Trophoblast cell (in vitro differentiated cells and primary cell): ENCODE results near the gene DPP6.
"Not testable (repeated sequence)": the region's sequence is repeated elsewhere in the genome, so short reads cannot be mapped to it uniquely, and the experiment has no call there.

ENCODE experiments used
- DNase-seq, 2 donors: peaks; one replicate each; pipeline ENCODE4 v3.0.0-alpha.2; 2016
- H2AFZ ChIP-seq: 2 replicates; pipeline ENCODE4 v1.6.1; 2013; ENCODE audit warnings: low read length, moderate library complexity, mild to moderate bottlenecking; ENCODE audit not compliant: insufficient read depth, poor library complexity
- H2AK5ac ChIP-seq: 2 replicates; pipeline ENCODE4 v1.6.1; 2013; ENCODE audit warnings: mild to moderate bottlenecking, low read length
- H2BK120ac ChIP-seq: 2 replicates; pipeline ENCODE4 v1.6.1; 2013; ENCODE audit warnings: low read length, mild to moderate bottlenecking, moderate library complexity; ENCODE audit not compliant: insufficient read depth, poor library complexity
- H2BK12ac ChIP-seq: 2 replicates; pipeline ENCODE4 v1.6.1; 2013; ENCODE audit warnings: mild to moderate bottlenecking, low read length, moderate library complexity
- H2BK5ac ChIP-seq: 2 replicates; pipeline ENCODE4 v1.6.1; 2013; ENCODE audit warnings: low read length, low read depth, moderate library complexity, mild to moderate bottlenecking; ENCODE audit not compliant: poor library complexity
- H3K14ac ChIP-seq: 2 replicates; pipeline ENCODE4 v1.6.1; 2013; ENCODE audit warnings: mild to moderate bottlenecking, low read length
- H3K18ac ChIP-seq: 2 replicates; pipeline ENCODE4 v1.6.1; 2013; ENCODE audit warnings: mild to moderate bottlenecking, low read length
- H3K23ac ChIP-seq: 2 replicates; pipeline ENCODE4 v1.6.1; 2013; ENCODE audit warnings: low read length
- H3K27ac ChIP-seq: 2 replicates; pipeline ENCODE4 v1.5.1; 2013; ENCODE audit warnings: low read depth, mild to moderate bottlenecking, inconsistent platforms, low read length, moderate library complexity
- H3K27me3 ChIP-seq: 2 replicates; pipeline ENCODE4 v1.6.1; 2013; ENCODE audit warnings: inconsistent platforms, mild to moderate bottlenecking, low read length, moderate library complexity; ENCODE audit not compliant: insufficient read depth
- H3K36me3 ChIP-seq, 2 experiments: 1 replicate in 1 of 2; 2 replicates in 1 of 2; pipeline ENCODE4 v1.6.1; 2013; ENCODE audit warnings: low read length in 2 of 2, mild to moderate bottlenecking in 2 of 2, moderate library complexity in 1 of 2; ENCODE audit not compliant: insufficient read depth in 2 of 2, control insufficient read depth in 1 of 2
- H3K4ac ChIP-seq: 2 replicates; pipeline ENCODE4 v1.6.1; 2013; ENCODE audit warnings: low read depth, mild to moderate bottlenecking, low read length, moderate library complexity
- H3K4me1 ChIP-seq, 2 experiments: 1 replicate in 1 of 2; 2 replicates in 1 of 2; pipeline ENCODE4 v1.6.1; 2013; ENCODE audit warnings: low read length in 2 of 2, mild to moderate bottlenecking in 2 of 2, moderate library complexity in 1 of 2; ENCODE audit not compliant: insufficient read depth in 2 of 2, control insufficient read depth in 1 of 2
- H3K4me2 ChIP-seq: 2 replicates; pipeline ENCODE4 v1.6.1; 2013; ENCODE audit warnings: inconsistent platforms, mild to moderate bottlenecking, low read length, moderate library complexity
- H3K4me3 ChIP-seq: 2 replicates; pipeline ENCODE4 v1.5.1; 2013; ENCODE audit warnings: mild to moderate bottlenecking, low read depth, low read length, inconsistent platforms
- H3K79me1 ChIP-seq: one replicate; pipeline ENCODE4 v1.6.1; 2013; ENCODE audit warnings: low read length
- H3K79me2 ChIP-seq: 2 replicates; pipeline ENCODE4 v1.6.1; 2013; ENCODE audit warnings: low read length, mild to moderate bottlenecking; ENCODE audit not compliant: control insufficient read depth, insufficient read depth, poor library complexity
- H3K9ac ChIP-seq: 2 replicates; pipeline ENCODE4 v1.6.1; 2013; ENCODE audit warnings: mild to moderate bottlenecking, low read length
- H3K9me3 ChIP-seq: 2 replicates; pipeline ENCODE4 v1.6.1; 2013; ENCODE audit warnings: low read depth, mild to moderate bottlenecking, control low read depth, inconsistent platforms, low read length; ENCODE audit not compliant: insufficient read depth
- H4K12ac ChIP-seq: 2 replicates; pipeline ENCODE4 v1.6.1; 2013; ENCODE audit warnings: low read depth, mild to moderate bottlenecking, low read length, moderate library complexity
- H4K8ac ChIP-seq: 2 replicates; pipeline ENCODE4 v1.6.1; 2013; ENCODE audit warnings: low read depth, mild to moderate bottlenecking, low read length, moderate library complexity
- H4K91ac ChIP-seq: one replicate; pipeline ENCODE4 v1.6.1; 2013; ENCODE audit warnings: low read depth, mild to moderate bottlenecking, low read length, moderate library complexity
- WGBS: extraction: QIAGEN DNeasy Blood & Tissue Kit; methylation state at CpG from one replicate; pipeline ENCODE4 v1.1.7; 2013; ENCODE audit warnings: missing lambda C conversion rate; ENCODE audit not compliant: insufficient read length, insufficient coverage; ENCODE audit errors: extremely low coverage; 5-methylcytosine and 5-hydroxymethylcytosine counted together

DPP6 gene

DNA sequence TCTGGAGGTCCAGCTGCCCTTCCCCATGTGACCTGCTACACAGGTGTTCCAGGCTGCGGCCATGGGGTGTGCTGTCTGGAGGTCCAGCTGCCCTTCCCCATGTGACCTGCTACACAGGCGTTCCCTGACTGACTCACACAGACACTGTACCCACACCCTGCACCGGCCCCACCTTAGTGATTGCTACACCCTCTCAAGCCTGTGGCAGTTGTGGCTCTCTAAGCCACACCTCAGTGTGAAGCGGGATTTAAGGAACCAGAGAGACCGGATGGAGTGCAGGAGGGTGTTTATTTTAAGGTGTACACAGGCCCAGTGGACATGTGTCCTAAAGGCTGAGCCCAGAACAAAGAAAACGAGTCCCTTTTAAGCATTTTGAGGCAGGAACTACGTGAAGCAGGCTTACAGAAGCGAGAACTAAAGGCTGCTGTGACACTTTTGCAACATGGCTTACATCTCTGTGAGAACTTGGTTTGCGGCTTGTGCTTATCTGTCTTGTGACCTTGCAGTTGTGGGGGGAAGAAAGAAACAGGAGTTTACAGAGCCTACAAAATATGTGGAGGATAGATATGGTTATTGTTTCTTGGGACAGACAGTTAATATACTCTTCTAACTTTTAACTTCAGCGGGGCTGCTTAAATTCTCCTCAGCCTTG is 624.4 kb downstream of the DPP6 start:
- Histone ChIP-seq H3K27ac (no peak overlapping the region), H3K4me2 (no peak overlapping the region), H2BK12ac (no peak overlapping the region), H3K79me2 (no peaks in the 10 kb centered on the region), H2AFZ (no peak overlapping the region), H3K27me3 (no peaks in the 10 kb centered on the region), H3K4me3 (no peak overlapping the region), H3K9ac (no peak overlapping the region), H3K79me1 (no peaks in the 10 kb centered on the region), H4K12ac (no peak overlapping the region), H2BK5ac (no peak overlapping the region), H4K91ac (no peak overlapping the region), H3K36me3 (no peaks in the 10 kb centered on the region), H3K4me1 (no peaks in the 10 kb centered on the region), H3K9me3 (no peaks in the 10 kb centered on the region), H3K4ac (no peak overlapping the region), H2AK5ac (no peak overlapping the region), H4K8ac (no peak overlapping the region), H3K14ac (no peak overlapping the region), H3K23ac (no peak overlapping the region), H2BK120ac (no peak overlapping the region), H3K18ac (no peak overlapping the region)
- DNase-seq: peak; percentile 7 to 60
- no CpG with 5 or more reads among the region's 10 CpGs for WGBS

DNA sequence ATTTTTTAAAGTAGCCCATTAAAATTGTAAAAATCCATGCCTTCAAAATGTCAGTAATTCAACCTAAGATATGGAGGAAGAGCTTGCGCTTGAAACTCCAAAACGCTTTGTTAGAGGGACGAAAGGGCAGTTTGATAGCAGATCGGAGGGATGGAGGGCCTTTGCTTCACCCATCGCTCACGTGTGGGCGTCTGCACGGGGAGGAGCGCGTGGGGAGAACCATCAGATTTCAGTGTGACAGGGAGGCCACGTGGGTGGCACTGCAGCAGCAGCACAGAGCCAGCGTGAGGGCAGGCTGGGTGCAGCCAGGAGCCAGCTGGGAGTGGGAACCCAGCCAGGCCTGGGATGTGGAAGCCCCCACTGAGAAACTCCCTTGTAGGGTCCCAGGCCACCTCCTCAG is 625.3 kb downstream of the DPP6 start:
- no peaks in the 10 kb centered on the region for H3K4me1 ChIP-seq
- no CpG with 5 or more reads among the region's 12 CpGs for WGBS
- H3K4me3 ChIP-seq: no peak overlapping the region
- no peak overlapping the region for H3K18ac ChIP-seq
- H3K14ac ChIP-seq: no peak overlapping the region
- H4K91ac ChIP-seq: no peak overlapping the region
- H3K9ac ChIP-seq: no peak overlapping the region
- no peak overlapping the region for H2AK5ac ChIP-seq
- no peak overlapping the region for H2BK120ac ChIP-seq
- no peak overlapping the region for H3K27ac ChIP-seq
- no peak for DNase-seq
- no peaks in the 10 kb centered on the region for H3K79me2 ChIP-seq
- H3K4me2 ChIP-seq: no peak overlapping the region
- no peak overlapping the region for H3K4ac ChIP-seq
- H4K12ac ChIP-seq: no peak overlapping the region
- H4K8ac ChIP-seq: no peak overlapping the region
- H3K27me3 ChIP-seq: no peaks in the 10 kb centered on the region
- no peak overlapping the region for H2BK12ac ChIP-seq
- H3K36me3 ChIP-seq: no peaks in the 10 kb centered on the region
- H3K9me3 ChIP-seq: no peaks in the 10 kb centered on the region
- no peak overlapping the region for H2AFZ ChIP-seq
- no peak overlapping the region for H2BK5ac ChIP-seq
- no peak overlapping the region for H3K23ac ChIP-seq
- H3K79me1 ChIP-seq: no peaks in the 10 kb centered on the region

DNA sequence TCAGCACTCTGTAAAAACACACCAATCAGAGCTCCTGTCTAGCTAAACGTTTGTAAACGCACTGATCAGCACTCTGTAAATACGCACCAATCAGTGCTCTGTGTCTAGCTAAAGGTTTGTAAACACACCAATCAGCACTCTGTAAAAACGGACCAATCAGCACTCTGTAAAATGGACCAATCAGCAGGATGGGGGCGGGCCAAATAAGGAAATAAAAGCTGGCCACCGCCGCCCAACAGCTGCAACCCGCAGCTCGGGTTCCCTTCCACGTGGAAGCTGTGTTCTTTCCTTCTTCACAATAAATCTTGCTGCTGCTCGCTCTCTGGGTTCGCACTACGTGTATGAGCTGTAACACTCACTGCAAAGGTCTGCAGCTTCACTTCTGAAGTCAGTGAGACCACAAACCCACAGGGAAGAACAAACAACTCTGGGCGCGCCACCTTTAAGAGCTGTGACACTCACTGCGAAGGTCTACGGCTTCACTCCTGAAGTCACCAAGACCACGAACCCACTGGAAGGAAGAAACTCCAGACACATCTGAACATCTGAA is 625.9 kb downstream of the DPP6 start:
- not testable (repeated sequence) for H2AK5ac ChIP-seq, H3K9ac ChIP-seq, DNase-seq, H3K36me3 ChIP-seq, H4K8ac ChIP-seq, H3K79me1 ChIP-seq, H3K27ac ChIP-seq, H3K79me2 ChIP-seq, H3K4me1 ChIP-seq, H3K4me3 ChIP-seq, H4K12ac ChIP-seq, H3K4ac ChIP-seq, H4K91ac ChIP-seq, H2AFZ ChIP-seq, H2BK5ac ChIP-seq, H3K27me3 ChIP-seq, H2BK120ac ChIP-seq, H3K18ac ChIP-seq, H2BK12ac ChIP-seq, H3K14ac ChIP-seq, H3K9me3 ChIP-seq, H3K23ac ChIP-seq, H3K4me2 ChIP-seq
- WGBS: no CpG with 5 or more reads among the region's 18 CpGs

DNA sequence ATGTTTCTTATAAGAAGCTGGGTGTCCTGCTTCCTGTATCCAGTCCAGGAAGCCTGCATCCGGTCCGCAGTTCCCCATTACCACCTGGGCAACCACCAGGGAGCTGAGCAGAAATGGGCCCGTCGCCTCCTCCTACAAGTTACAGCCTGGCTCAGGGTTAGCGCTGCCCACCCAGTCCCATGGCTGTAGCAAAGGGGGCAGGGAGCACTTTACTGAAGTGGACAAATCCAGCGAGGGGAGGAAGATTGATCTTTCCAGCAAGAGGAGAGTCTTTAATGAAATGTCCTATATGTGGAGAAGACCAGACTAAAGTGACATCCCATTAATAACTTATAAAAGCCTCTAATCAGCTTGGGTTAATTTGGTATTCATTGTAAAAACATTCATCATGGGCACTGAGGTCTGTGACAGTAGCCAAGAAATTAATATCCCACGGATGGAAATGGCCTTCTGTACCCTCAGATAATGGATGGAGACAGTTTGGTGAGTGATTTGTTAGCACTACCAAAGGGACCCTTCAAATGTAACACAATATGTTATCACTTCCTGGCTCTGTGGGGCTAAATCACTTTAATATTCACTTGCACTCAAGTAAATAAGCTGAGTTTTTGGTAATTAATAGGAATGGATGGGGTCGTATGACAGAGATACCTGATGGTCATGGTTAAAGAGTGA is 627.3 kb downstream of the DPP6 start:
- Histone ChIP-seq H3K23ac (no peak overlapping the region), H3K36me3 (no peaks in the 10 kb centered on the region), H3K27me3 (no peaks in the 10 kb centered on the region), H2BK120ac (no peak overlapping the region), H3K4me2 (no peak overlapping the region), H3K9me3 (no peaks in the 10 kb centered on the region), H4K12ac (no peak overlapping the region), H3K4me1 (no peaks in the 10 kb centered on the region), H3K79me2 (no peaks in the 10 kb centered on the region), H2AK5ac (no peak overlapping the region), H3K14ac (no peak overlapping the region), H3K9ac (no peak overlapping the region), H3K4me3 (no peak overlapping the region), H4K8ac (no peak overlapping the region), H3K79me1 (no peaks in the 10 kb centered on the region), H3K4ac (no peak overlapping the region), H2BK5ac (no peak overlapping the region), H2AFZ (no peak overlapping the region), H3K18ac (no peak overlapping the region), H4K91ac (no peak overlapping the region), H2BK12ac (no peak overlapping the region), H3K27ac (no peak overlapping the region)
- WGBS: 100% methylated on average over 1 of the region's 8 CpGs
- no peak for DNase-seq
